ENCODE measurements around the gene CLPSL2.
A peak's percentile ranks its signal among the peaks of the same experiment; 100 is the strongest.
"Not testable (repeated sequence)": the region's sequence is repeated elsewhere in the genome, so short reads cannot be mapped to it uniquely, and the experiment has no call there.

CLPSL2 gene
- total RNA-seq, result 0 reads per million in 2 donors

- DNase-seq, result no peak
These were observed at the start of gene CLPSL2 for GRCh38 chr6:35776364-35777215. TSS of gene CLPSL2 (plus strand) at chr6:35776598. CDS start at chr6:35776619, 21 bp downstream.

GRCh38 chr6:35727231-35727934, 49.0 kb upstream of the CLPSL2 start:
- no peak for DNase-seq

- DNase-seq, result peak; percentile 65 to 98 (median 80)
These were observed 48.3 kb upstream of the CLPSL2 start for GRCh38 chr6:35727935-35728682.

- DNase-seq, result peak in 3 of 5 experiments; percentile 16 to 64 (median 40)
These were observed 47.4 kb upstream of the CLPSL2 start for GRCh38 chr6:35728683-35729678.

- no peak for DNase-seq
These were observed 46.7 kb upstream of the CLPSL2 start for GRCh38 chr6:35729722-35730121.

GRCh38 chr6:35730745-35731413, 45.5 kb upstream of the CLPSL2 start:
- no peak for DNase-seq

GRCh38 chr6:35731414-35731735, 45.0 kb upstream of the CLPSL2 start:
- DNase-seq, result peak; percentile 78 to 94 (median 89)

GRCh38 chr6:35731736-35732532, 44.5 kb upstream of the CLPSL2 start:
- DNase-seq, result peak; percentile 82 to 95 (median 90)

- DNase-seq, result no peak
These were observed 42.8 kb upstream of the CLPSL2 start for GRCh38 chr6:35733633-35734032.

GRCh38 chr6:35734319-35734718, 42.1 kb upstream of the CLPSL2 start:
- not testable (repeated sequence) for DNase-seq

- no peak for DNase-seq
These were observed 40.9 kb upstream of the CLPSL2 start for GRCh38 chr6:35735452-35735851.

- DNase-seq, result peak; percentile 52 to 77 (median 75)
These were observed 40.0 kb upstream of the CLPSL2 start for GRCh38 chr6:35736253-35736894.

- DNase-seq, result no peak
These were observed 39.4 kb upstream of the CLPSL2 start, which contains the start of gene ARMC12 for GRCh38 chr6:35736982-35737412. TSS of gene ARMC12 (plus strand) at chr6:35737032. CDS start at chr6:35737109, 77 bp downstream.

- peak in 2 of 5 experiments; percentile 49 to 80 for DNase-seq
These were observed 38.8 kb upstream of the CLPSL2 start for GRCh38 chr6:35737413-35738211.

GRCh38 chr6:35739645-35740524, 36.5 kb upstream of the CLPSL2 start:
- no peak for DNase-seq

GRCh38 chr6:35742842-35743241, 33.6 kb upstream of the CLPSL2 start:
- DNase-seq, result no peak

- no peak for DNase-seq
These were observed 30.9 kb upstream of the CLPSL2 start for GRCh38 chr6:35745509-35745908.

GRCh38 chr6:35746516-35746915, 29.9 kb upstream of the CLPSL2 start:
- DNase-seq, result no peak

All from T-helper 2 cell (primary cell).